ENCODE data around the gene SIX3.

SIX3 gene

GRCh38 chr2:44941551-44942234 is at the start of gene SIX3:
Gene SIX3 (plus strand): TSS chr2:44941702. CDS start chr2:44942105, 403 bp downstream.
- peak within 1 kb of the TSS; percentile 57 for H3K4me3 ChIP-seq (replicated peaks; ENCODE audit: low read depth, low read length)
- H3K27me3 ChIP-seq (replicated peaks; ENCODE audit: control insufficient read depth, insufficient read depth, low read length), result peaks cover 5% of the 10 kb centered on the region; the same call in 1 of the 2 replicates
- TF ChIP-seq, protein P1, sequence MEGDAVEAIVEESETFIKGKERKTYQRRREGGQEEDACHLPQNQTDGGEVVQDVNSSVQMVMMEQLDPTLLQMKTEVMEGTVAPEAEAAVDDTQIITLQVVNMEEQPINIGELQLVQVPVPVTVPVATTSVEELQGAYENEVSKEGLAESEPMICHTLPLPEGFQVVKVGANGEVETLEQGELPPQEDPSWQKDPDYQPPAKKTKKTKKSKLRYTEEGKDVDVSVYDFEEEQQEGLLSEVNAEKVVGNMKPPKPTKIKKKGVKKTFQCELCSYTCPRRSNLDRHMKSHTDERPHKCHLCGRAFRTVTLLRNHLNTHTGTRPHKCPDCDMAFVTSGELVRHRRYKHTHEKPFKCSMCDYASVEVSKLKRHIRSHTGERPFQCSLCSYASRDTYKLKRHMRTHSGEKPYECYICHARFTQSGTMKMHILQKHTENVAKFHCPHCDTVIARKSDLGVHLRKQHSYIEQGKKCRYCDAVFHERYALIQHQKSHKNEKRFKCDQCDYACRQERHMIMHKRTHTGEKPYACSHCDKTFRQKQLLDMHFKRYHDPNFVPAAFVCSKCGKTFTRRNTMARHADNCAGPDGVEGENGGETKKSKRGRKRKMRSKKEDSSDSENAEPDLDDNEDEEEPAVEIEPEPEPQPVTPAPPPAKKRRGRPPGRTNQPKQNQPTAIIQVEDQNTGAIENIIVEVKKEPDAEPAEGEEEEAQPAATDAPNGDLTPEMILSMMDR (IDR thresholded peaks at IDR 0.05; ENCODE audit: insufficient read depth, low read length, poor library complexity, severe bottlenecking), result no peak
- no peaks in the 10 kb centered on the region for H3K36me3 ChIP-seq (ENCODE audit: control insufficient read depth, insufficient read depth, low read length)
- DNase-seq (ENCODE audit: extremely low read depth, insufficient read length), result peak; percentile 49

DNA sequence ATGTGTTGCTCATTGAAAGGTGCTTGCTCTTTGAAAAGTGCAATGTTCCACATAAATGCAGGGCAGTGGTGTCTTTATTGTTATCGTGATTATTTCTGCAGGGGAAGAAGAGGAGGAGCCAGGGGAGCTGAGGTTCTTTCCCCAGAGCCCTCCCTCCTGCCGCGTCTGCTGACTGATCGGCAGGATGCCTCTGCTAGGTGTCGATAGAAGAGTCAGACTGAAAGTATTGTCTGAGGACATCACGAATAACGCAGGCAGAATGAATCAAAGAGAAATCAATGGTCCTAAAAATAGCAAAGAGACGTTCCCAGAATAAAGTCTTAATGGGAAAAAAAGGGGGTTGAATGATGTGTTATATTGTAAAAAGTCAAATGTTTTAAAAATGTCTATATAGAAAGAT is 47.4 kb upstream of the SIX3 start:
- TF ChIP-seq, protein P1 (IDR thresholded peaks at IDR 0.05; ENCODE audit: insufficient read depth, low read length, poor library complexity, severe bottlenecking), result no peak
- no peaks in the 10 kb centered on the region for H3K27me3 ChIP-seq (replicated peaks; ENCODE audit: control insufficient read depth, insufficient read depth, low read length)
- H3K36me3 ChIP-seq (ENCODE audit: control insufficient read depth, insufficient read depth, low read length), result no peaks in the 10 kb centered on the region
- peak; percentile 37 for DNase-seq (ENCODE audit: extremely low read depth, insufficient read length)
- H3K4me3 ChIP-seq (replicated peaks; ENCODE audit: low read depth, low read length), result no peak overlapping the region

DNA sequence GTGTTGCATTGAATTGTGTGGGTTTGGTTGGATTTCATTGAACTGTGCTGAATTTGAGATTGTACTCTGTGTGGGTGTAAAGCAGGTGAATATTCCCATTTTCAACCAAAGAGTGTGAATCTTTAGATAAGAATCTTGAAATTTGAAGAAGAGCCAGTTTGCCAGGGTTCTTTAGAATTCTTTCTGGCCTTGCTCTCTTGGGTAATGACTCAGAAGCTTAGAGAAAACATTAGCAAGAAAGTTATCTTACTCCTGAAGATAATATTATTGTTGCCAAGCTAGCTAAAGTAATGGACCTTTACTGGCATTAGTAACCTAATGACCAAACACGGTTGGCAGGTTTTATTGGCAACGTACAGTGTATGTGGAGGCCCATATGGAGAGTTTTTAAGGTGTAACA is 46.4 kb upstream of the SIX3 start:
- Histone ChIP-seq H3K4me3 (replicated peaks; ENCODE audit: low read depth, low read length) (no peak overlapping the region), H3K27me3 (replicated peaks; ENCODE audit: control insufficient read depth, insufficient read depth, low read length) (no peaks in the 10 kb centered on the region), H3K36me3 (ENCODE audit: control insufficient read depth, insufficient read depth, low read length) (no peaks in the 10 kb centered on the region)
- TF ChIP-seq, protein P1 (IDR thresholded peaks at IDR 0.05; ENCODE audit: insufficient read depth, low read length, poor library complexity, severe bottlenecking), result no peak
- DNase-seq (ENCODE audit: extremely low read depth, insufficient read length), result no peak

- no peak for DNase-seq (ENCODE audit: extremely low read depth, insufficient read length)
- TF ChIP-seq, protein P1 (IDR thresholded peaks at IDR 0.05; ENCODE audit: insufficient read depth, low read length, poor library complexity, severe bottlenecking), result no peak
- Histone ChIP-seq H3K27me3 (replicated peaks; ENCODE audit: control insufficient read depth, insufficient read depth, low read length) (no peaks in the 10 kb centered on the region), H3K36me3 (ENCODE audit: control insufficient read depth, insufficient read depth, low read length) (no peaks in the 10 kb centered on the region), H3K4me3 (replicated peaks; ENCODE audit: low read depth, low read length) (no peak overlapping the region)
Measured at GRCh38 chr2:44897406-44897805, 44.1 kb upstream of the SIX3 start.

DNA sequence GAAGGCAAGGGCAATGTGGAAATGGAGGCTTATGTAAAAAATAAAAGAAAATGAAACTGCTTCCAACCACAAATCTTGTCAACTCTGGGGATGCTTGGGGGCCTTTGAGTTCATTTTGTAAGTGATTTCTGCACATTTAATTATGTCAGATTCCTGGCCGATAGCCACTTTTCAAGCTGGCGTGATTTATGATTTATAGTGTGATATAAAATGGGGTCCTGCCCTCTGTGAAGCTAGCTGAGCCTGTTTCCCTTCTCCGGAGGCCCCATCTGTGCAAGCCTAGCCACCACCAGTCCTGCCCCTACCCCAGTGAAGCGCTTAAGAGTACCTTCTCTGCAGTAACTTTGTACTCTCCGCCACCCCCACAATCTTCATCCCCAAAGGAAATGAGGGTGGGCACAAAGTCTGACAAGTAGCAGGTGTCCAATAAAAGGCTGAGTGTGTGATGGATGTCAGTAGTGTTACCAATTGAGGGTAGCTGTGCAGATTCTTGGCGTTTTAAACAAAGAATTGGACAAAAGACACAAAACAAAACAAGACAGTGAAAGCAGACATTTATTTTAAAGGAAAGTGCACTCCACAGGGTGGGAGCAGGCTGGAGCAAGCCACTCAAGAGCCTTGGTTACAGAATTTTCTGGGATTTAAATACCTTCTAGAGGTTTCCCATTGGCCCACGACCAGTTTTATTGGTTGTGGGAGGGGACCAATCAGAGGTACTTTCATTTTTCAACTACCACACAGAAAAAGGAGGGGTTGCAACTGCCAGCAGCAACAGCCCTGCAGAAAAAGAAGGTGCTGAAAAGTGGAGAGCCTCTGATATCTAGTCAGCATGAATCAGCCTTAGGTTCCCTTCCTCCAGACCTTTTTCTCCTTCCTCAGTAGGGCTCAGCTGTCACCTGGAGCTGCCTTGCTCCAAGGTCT is 39.0 kb upstream of the SIX3 start:
- DNase-seq (ENCODE audit: extremely low read depth, insufficient read length), result no peak
- H3K36me3 ChIP-seq (ENCODE audit: control insufficient read depth, insufficient read depth, low read length), result no peaks in the 10 kb centered on the region
- TF ChIP-seq, protein P1 (IDR thresholded peaks at IDR 0.05; ENCODE audit: insufficient read depth, low read length, poor library complexity, severe bottlenecking), result no peak
- no peaks in the 10 kb centered on the region for H3K27me3 ChIP-seq (replicated peaks; ENCODE audit: control insufficient read depth, insufficient read depth, low read length)
- H3K4me3 ChIP-seq (replicated peaks; ENCODE audit: low read depth, low read length), result no peak overlapping the region

Measured in GM06990 (cell line).